ENCODE measurements around the gene ACKR3.

ACKR3 gene

DNA sequence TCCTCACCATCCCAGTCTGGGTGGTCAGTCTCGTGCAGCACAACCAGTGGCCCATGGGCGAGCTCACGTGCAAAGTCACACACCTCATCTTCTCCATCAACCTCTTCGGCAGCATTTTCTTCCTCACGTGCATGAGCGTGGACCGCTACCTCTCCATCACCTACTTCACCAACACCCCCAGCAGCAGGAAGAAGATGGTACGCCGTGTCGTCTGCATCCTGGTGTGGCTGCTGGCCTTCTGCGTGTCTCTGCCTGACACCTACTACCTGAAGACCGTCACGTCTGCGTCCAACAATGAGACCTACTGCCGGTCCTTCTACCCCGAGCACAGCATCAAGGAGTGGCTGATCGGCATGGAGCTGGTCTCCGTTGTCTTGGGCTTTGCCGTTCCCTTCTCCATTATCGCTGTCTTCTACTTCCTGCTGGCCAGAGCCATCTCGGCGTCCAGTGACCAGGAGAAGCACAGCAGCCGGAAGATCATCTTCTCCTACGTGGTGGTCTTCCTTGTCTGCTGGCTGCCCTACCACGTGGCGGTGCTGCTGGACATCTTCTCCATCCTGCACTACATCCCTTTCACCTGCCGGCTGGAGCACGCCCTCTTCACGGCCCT lies 11.2 kb downstream of the ACKR3 start:
- no peaks in the 10 kb centered on the region for H3K27me3 ChIP-seq (ENCODE audit: insufficient read depth, poor library complexity, severe bottlenecking)
- H3K4me3 ChIP-seq (replicated peaks; ENCODE audit: insufficient read depth, low read length) = no peak overlapping the region
- TF ChIP-seq SPI1 (IDR thresholded peaks at IDR 0.05; ENCODE audit: borderline replicate concordance, low read depth) (no peak), POLR2AphosphoS5 (IDR thresholded peaks at IDR 0.05; ENCODE audit: low read depth) (no peak), GABPA (IDR thresholded peaks at IDR 0.05; ENCODE audit: low read depth) (no peak), REST (IDR thresholded peaks at IDR 0.05; ENCODE audit: insufficient replicate concordance, low read depth) (no peak)
- TF ChIP-seq, protein P1, sequence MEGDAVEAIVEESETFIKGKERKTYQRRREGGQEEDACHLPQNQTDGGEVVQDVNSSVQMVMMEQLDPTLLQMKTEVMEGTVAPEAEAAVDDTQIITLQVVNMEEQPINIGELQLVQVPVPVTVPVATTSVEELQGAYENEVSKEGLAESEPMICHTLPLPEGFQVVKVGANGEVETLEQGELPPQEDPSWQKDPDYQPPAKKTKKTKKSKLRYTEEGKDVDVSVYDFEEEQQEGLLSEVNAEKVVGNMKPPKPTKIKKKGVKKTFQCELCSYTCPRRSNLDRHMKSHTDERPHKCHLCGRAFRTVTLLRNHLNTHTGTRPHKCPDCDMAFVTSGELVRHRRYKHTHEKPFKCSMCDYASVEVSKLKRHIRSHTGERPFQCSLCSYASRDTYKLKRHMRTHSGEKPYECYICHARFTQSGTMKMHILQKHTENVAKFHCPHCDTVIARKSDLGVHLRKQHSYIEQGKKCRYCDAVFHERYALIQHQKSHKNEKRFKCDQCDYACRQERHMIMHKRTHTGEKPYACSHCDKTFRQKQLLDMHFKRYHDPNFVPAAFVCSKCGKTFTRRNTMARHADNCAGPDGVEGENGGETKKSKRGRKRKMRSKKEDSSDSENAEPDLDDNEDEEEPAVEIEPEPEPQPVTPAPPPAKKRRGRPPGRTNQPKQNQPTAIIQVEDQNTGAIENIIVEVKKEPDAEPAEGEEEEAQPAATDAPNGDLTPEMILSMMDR (IDR thresholded peaks at IDR 0.05; ENCODE audit: insufficient read depth, low read length) = no peak
- DNase-seq (ENCODE audit: low read depth in 1 of 2, low spot score in 1 of 2) = no peak
- no peak overlapping the region for H3K27ac ChIP-seq (replicated peaks)

- Histone ChIP-seq H3K27me3 (ENCODE audit: insufficient read depth, poor library complexity, severe bottlenecking) (no peaks in the 10 kb centered on the region), H3K4me3 (replicated peaks; ENCODE audit: insufficient read depth, low read length) (no peak overlapping the region), H3K27ac (replicated peaks) (no peak overlapping the region)
- no peak for TF ChIP-seq POLR2AphosphoS5 (IDR thresholded peaks at IDR 0.05; ENCODE audit: low read depth)
- DNase-seq (ENCODE audit: low read depth in 1 of 2, low spot score in 1 of 2) = no peak
These were observed 11.9 kb downstream of the ACKR3 start for GRCh38 chr2:236581546-236581945.

DNA sequence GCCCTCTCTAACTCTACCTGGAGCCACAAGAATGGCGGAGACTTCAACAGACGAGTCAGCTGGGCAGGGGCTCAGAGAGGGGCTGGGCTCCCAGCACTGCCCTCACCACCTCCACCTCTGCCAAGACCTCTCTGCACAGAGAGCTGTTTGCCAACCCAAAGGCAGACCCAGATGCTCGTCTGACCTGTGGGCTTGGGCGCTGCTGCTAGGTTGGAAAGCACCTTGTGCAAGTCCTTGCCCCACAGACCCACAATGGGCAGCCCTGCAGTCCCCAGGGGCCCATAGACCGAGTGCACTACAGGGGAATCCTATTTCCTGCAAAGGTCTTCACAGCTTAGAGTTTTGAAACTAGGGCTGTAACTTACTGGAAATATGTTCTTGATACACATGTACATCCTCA lies 13.3 kb downstream of the ACKR3 start:
- H3K27me3 ChIP-seq (ENCODE audit: insufficient read depth, poor library complexity, severe bottlenecking) = no peaks in the 10 kb centered on the region
- no peak for DNase-seq (ENCODE audit: low read depth in 1 of 2, low spot score in 1 of 2)
- H3K27ac ChIP-seq (replicated peaks) = no peak overlapping the region
- H3K4me3 ChIP-seq (replicated peaks; ENCODE audit: insufficient read depth, low read length) = no peak overlapping the region
- TF ChIP-seq SPI1 (IDR thresholded peaks at IDR 0.05; ENCODE audit: borderline replicate concordance, low read depth) = no peak
- TF ChIP-seq REST (IDR thresholded peaks at IDR 0.05; ENCODE audit: insufficient replicate concordance, low read depth) = no peak
- TF ChIP-seq, protein P1 (IDR thresholded peaks at IDR 0.05; ENCODE audit: insufficient read depth, low read length) = no peak

GRCh38 chr2:236583621-236584203 lies 14.1 kb downstream of the ACKR3 start:
- TF ChIP-seq, protein P1 (IDR thresholded peaks at IDR 0.05; ENCODE audit: insufficient read depth, low read length) = no peak
- TF ChIP-seq GABPA (IDR thresholded peaks at IDR 0.05; ENCODE audit: low read depth) = no peak
- TF ChIP-seq REST (IDR thresholded peaks at IDR 0.05; ENCODE audit: insufficient replicate concordance, low read depth) = no peak
- no peak for TF ChIP-seq POLR2AphosphoS5 (IDR thresholded peaks at IDR 0.05; ENCODE audit: low read depth)
- TF ChIP-seq SPI1 (IDR thresholded peaks at IDR 0.05; ENCODE audit: borderline replicate concordance, low read depth) = no peak
- no peak for DNase-seq (ENCODE audit: low read depth in 1 of 2, low spot score in 1 of 2)
- no peaks in the 10 kb centered on the region for H3K27me3 ChIP-seq (ENCODE audit: insufficient read depth, poor library complexity, severe bottlenecking)
- no peak overlapping the region for H3K4me3 ChIP-seq (replicated peaks; ENCODE audit: insufficient read depth, low read length)
- H3K27ac ChIP-seq (replicated peaks) = no peak overlapping the region
